HepG2 (cell line): Measurements from ENCODE around the gene CACHD1. TPM values are rescaled to one million over a fixed set of nuclear protein-coding genes. Genes with fewer than 3 reads are reported as not detected.

Source experiments
- ATAC-seq: fragments of 200-7000 bp; cut with Tn5 transposase; 3 replicates; pipeline ENCODE4 v1.9.1; 2020; ENCODE audit warnings: mild to moderate bottlenecking, moderate library complexity
- BruUV-seq: library from RNA; stranded (reverse); fragments of 400-500 nt; replicated peaks from 2 replicates; lab custom pipeline; 2021; lab: Mats Ljungman, UMichigan
- CTCF ChIA-PET: fragments of 300-600 bp; formaldehyde crosslinking; extraction: SDS; loops from one replicate; lab custom pipeline; 2021; ENCODE audit warnings: low total read pairs, inconsistent platforms, low intra/inter-chr PET ratio; lab: Yijun Ruan, JAX
- POLR2A ChIA-PET: fragments of 350-600 bp; sonication (Branson Sonifier 250); formaldehyde crosslinking; loops from one replicate; lab custom pipeline; 2020; ENCODE audit warnings: antibody characterized with exemption, inconsistent platforms; lab: Yijun Ruan, JAX
- DNase-seq: peaks from one replicate; pipeline ENCODE4 v3.0.0-alpha.2; 2015; ENCODE audit warnings: low spot score
- FAIRE-seq: peaks from 3 replicates; lab custom pipeline; 2011; peaks lifted over from hg19 to GRCh38; lab: Jason Lieb, UNC
- H2AFZ ChIP-seq: one replicate; pipeline ENCODE4 v1.6.1; 2011; ENCODE audit warnings: low read length, inconsistent platforms
- H3K27ac ChIP-seq: fragments of 300-600 bp; 3 replicates; pipeline ENCODE4 v1.8.0; 2011; ENCODE audit warnings: mixed run types, mild to moderate bottlenecking, mixed read lengths, low read length, inconsistent platforms; ENCODE audit not compliant: insufficient read depth; ENCODE audit errors: extremely low read length
- H3K27me3 ChIP-seq, 2 experiments: fragments of 200-600 bp in 1 of 2; 2 replicates in 1 of 2; 3 replicates in 1 of 2; pipeline versions ENCODE4 v1.6.0 to v1.8.0; 2011; ENCODE audit warnings: low read length in 2 of 2, mild to moderate bottlenecking in 2 of 2, moderate library complexity in 2 of 2, inconsistent platforms in 1 of 2; ENCODE audit not compliant: insufficient read depth in 2 of 2, control insufficient read depth in 1 of 2
- H3K36me3 ChIP-seq, 2 experiments: fragments of 200-600 bp in 1 of 2; replicated peaks in 1 of 2; 2 replicates in 1 of 2; 3 replicates in 1 of 2; pipeline versions ENCODE4 v1.5.1 to v1.8.0; 2011; ENCODE audit warnings: low read length in 2 of 2, inconsistent platforms in 1 of 2; ENCODE audit not compliant: insufficient read depth in 2 of 2, control insufficient read depth in 1 of 2
- H3K4me1 ChIP-seq: 2 replicates; pipeline ENCODE4 v1.5.1; 2012; ENCODE audit warnings: low read length, inconsistent platforms; ENCODE audit not compliant: insufficient read depth
- H3K4me2 ChIP-seq: 2 replicates; pipeline ENCODE4 v1.6.0; 2011; ENCODE audit warnings: low read depth, low read length, inconsistent platforms
- H3K4me3 ChIP-seq, 3 experiments: fragments of 200-600 bp in 1 of 3; sonication (generic), shearing (Covaris generic) in 1 of 3; replicated peaks in 1 of 3; 2 replicates each; pipeline ENCODE4 v1.5.1; 2011 to 2016; ENCODE audit warnings: low read length in 3 of 3, inconsistent platforms in 2 of 3, low read depth in 2 of 3, mild to moderate bottlenecking in 2 of 3, control low read depth in 1 of 3, mixed read lengths in 1 of 3; ENCODE audit not compliant: insufficient read depth in 1 of 3
- H3K79me2 ChIP-seq: one replicate; pipeline ENCODE4 v1.6.1; 2011; ENCODE audit warnings: low read length, inconsistent platforms; ENCODE audit not compliant: insufficient read depth
- H3K9ac ChIP-seq: 2 replicates; pipeline ENCODE4 v1.6.0; 2011; ENCODE audit warnings: mild to moderate bottlenecking, low read depth, low read length, inconsistent platforms; ENCODE audit not compliant: insufficient read depth
- H3K9me3 ChIP-seq: 2 replicates; pipeline ENCODE4 v1.5.1; 2012; ENCODE audit warnings: mild to moderate bottlenecking, low read length
- H4K20me1 ChIP-seq: 2 replicates; pipeline ENCODE4 v1.6.0; 2011; ENCODE audit warnings: inconsistent platforms, mild to moderate bottlenecking, low read length, moderate library complexity; ENCODE audit not compliant: insufficient read depth
- ETS1 ChIP-seq: sonication (generic); formaldehyde crosslinking; IDR thresholded peaks from 2 replicates; pipeline ENCODE4 v1.4.0; 2020; ENCODE audit warnings: missing genetic modification reagents
- GATAD1 ChIP-seq: IDR thresholded peaks from 2 replicates; pipeline ENCODE4 v1.6.1; 2016; ENCODE audit warnings: missing genetic modification reagents, missing compliant biosample characterization
- GFI1 ChIP-seq: sonication (generic); formaldehyde crosslinking; IDR thresholded peaks from 2 replicates; pipeline ENCODE4 v1.5.0; 2020; ENCODE audit warnings: missing genetic modification reagents, mild to moderate bottlenecking, borderline replicate concordance
- KDM6A ChIP-seq: IDR thresholded peaks from 2 replicates; pipeline ENCODE4 v1.6.1; 2016; ENCODE audit warnings: low read depth
- KMT2A ChIP-seq: sonication (generic); formaldehyde crosslinking; IDR thresholded peaks from 2 replicates; pipeline ENCODE4 v1.4.0; 2020; ENCODE audit warnings: missing genetic modification reagents
- MAX ChIP-seq: IDR thresholded peaks from 2 replicates; pipeline ENCODE4 v1.6.1; 2012; ENCODE audit warnings: inconsistent platforms
- RXRA ChIP-seq: sonication (generic); formaldehyde crosslinking; IDR thresholded peaks from 2 replicates; pipeline ENCODE4 v1.5.1; 2020; ENCODE audit warnings: missing genetic modification reagents
- SMARCE1 ChIP-seq: fragments of 450-650 bp; IDR thresholded peaks from 2 replicates; pipeline ENCODE4 v1.6.1; 2017; ENCODE audit warnings: borderline replicate concordance
- SP4 ChIP-seq: sonication (generic); formaldehyde crosslinking; IDR thresholded peaks from 2 replicates; pipeline ENCODE4 v1.8.1; 2023; ENCODE audit warnings: mild to moderate bottlenecking, missing genetic modification reagents
- SUZ12 ChIP-seq: fragments of 150-350 bp; IDR thresholded peaks from 2 replicates; pipeline ENCODE4 v1.6.1; 2014; ENCODE audit warnings: low read depth, low read length
- TRIM22 ChIP-seq: fragments of 450-650 bp; IDR thresholded peaks from 2 replicates; pipeline ENCODE4 v1.6.1; 2017
- ZKSCAN8 ChIP-seq: IDR thresholded peaks from 2 replicates; pipeline ENCODE4 v1.6.1; 2016; ENCODE audit warnings: borderline replicate concordance, missing genetic modification reagents, missing compliant biosample characterization
- ZMAT3 ChIP-seq: sonication (generic); formaldehyde crosslinking; conservative IDR thresholded peaks from 2 replicates; pipeline ENCODE4 v1.7.0; 2021; ENCODE audit warnings: missing genetic modification reagents
- ZNF296 ChIP-seq: sonication (generic); formaldehyde crosslinking; conservative IDR thresholded peaks from 2 replicates; pipeline ENCODE4 v1.5.0; 2020; ENCODE audit warnings: mild to moderate bottlenecking, missing genetic modification reagents
- ZNF720 ChIP-seq: sonication (generic); formaldehyde crosslinking; IDR thresholded peaks from 2 replicates; pipeline ENCODE4 v1.4.0; 2020; ENCODE audit warnings: missing genetic modification reagents
- ZZZ3 ChIP-seq: sonication (generic); formaldehyde crosslinking; IDR thresholded peaks from 2 replicates; pipeline ENCODE4 v1.4.0; 2020; ENCODE audit warnings: missing genetic modification reagents, mild to moderate bottlenecking, borderline replicate concordance
- WGBS: methylation state at CpG from one replicate; pipeline ENCODE4 v1.1.6; 2017; ENCODE audit warnings: low lambda C conversion rate; 5-methylcytosine and 5-hydroxymethylcytosine counted together
- in situ Hi-C: cut with HindIII; loops from 2 replicates; pipeline ENCODE4 v1.10.0; 2017; ENCODE audit warnings: low pct_unique_long_range_greater_than_20kb; ENCODE audit not compliant: extremely low pct_ligation_motif_present
- intact Hi-C: fragments of 100-400 bp; cut with micrococcal nuclease; formaldehyde crosslinking; loops from one replicate; pipeline ENCODE4 v1.10.0; 2022; ENCODE audit not compliant: unreplicated experiment
- polyA plus RNA-seq, 8 experiments: library from polyadenylated mRNA; depleted of rRNA in 3 of 8; stranded (reverse) in 7 of 8; unstranded in 1 of 8; fragments of >200 nt; fragmentation: Illumina TruSeq in 4 of 8; extraction: Trizol in 4 of 8; gene quantifications; 2 replicates each; pipeline versions ENCODE4 v1.2.1 to v1.2.3, GENCODE V29; 2011 to 2016; ENCODE audit warnings: low read depth in 4 of 8, missing spikeins in 1 of 8, mixed read lengths in 1 of 8; ENCODE audit not compliant: insufficient read depth in 1 of 8
- total RNA-seq, 5 experiments: library from RNA; depleted of rRNA; stranded (reverse); fragments of >200 nt; fragmentation: Illumina TruSeq; extraction: Trizol; gene quantifications; 2 replicates each; pipeline ENCODE4 v1.2.3, GENCODE V29; 2016; ENCODE audit warnings: low read depth in 1 of 5
- TF ChIP-seq, protein P1 (sequence below): IDR thresholded peaks from 2 replicates; pipeline ENCODE4 v1.6.1; 2016
- TF ChIP-seq, protein P2 (sequence below): IDR thresholded peaks from 2 replicates; pipeline ENCODE4 v1.6.1; 2016; ENCODE audit warnings: mild to moderate bottlenecking, missing biosample characterization, missing genetic modification reagents

Gene CACHD1
- total and polyA plus RNA-seq, 2 of the 13 experiments (the other 11 are each of a cell fraction or from before 2014, with no cell fraction given) = 0.11 TPM; not detected in 1

DNA sequence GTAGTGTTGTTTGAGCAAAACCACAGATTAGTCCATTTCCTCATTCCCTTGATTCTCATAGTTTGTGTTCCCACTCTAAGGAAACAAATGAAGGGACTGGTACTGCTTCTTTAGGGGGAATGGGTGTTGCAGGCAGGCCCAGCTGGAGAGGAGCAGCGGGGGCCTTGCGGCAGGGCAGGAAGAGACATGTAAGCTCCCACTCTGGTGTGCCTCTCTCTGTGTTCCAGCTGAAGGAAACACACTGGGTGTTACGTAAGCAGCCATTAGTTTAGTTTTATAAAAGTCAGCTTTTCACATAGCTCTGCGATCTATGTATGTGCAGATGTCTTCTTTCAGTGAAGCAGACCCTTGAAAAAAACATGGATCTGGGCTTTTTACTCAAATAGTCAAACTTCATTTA lies 99.5 kb downstream of the CACHD1 start (continued):
- TF ChIP-seq, protein P1, sequence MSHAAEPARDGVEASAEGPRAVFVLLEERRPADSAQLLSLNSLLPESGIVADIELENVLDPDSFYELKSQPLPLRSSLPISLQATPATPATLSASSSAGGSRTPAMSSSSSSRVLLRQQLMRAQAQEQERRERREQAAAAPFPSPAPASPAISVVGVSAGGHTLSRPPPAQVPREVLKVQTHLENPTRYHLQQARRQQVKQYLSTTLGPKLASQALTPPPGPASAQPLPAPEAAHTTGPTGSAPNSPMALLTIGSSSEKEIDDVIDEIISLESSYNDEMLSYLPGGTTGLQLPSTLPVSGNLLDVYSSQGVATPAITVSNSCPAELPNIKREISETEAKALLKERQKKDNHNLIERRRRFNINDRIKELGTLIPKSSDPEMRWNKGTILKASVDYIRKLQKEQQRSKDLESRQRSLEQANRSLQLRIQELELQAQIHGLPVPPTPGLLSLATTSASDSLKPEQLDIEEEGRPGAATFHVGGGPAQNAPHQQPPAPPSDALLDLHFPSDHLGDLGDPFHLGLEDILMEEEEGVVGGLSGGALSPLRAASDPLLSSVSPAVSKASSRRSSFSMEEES (CRISPR knock-in tag) = no peak
- no peak for TF ChIP-seq SUZ12

DNA sequence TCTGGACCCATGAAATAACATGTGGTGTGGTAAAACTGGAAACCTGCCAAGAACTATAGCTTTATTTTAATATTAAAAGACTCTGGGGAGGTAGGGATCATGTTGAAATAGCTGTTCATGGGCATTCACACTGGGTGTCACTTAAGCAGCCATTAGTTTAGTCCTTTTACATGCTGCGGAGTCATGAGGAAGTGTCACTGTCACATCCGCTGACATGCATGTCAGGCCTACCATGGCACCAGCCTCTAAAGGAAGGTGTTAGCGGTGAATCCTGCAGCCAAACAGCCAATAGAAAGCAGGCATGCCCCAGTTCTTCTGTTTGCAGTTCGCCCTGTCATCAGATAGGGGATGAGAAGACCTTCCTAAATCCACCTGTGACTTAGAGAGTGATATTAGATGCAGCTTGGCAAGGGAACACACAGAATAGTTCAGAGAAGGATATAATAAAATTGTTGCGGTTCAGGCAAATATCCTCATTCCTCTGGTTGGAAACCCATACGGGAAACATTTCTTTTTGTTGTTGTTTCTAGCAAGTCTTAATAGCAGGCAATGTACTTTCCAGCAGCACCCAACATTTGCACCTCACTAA lies 100.4 kb downstream of the CACHD1 start:
- DNase-seq (no peak), FAIRE-seq (no peak), ATAC-seq (no peak)
- no peaks in the 10 kb centered on the region for H3K4me1 ChIP-seq
- in situ Hi-C loops = no loop called here
- CTCF ChIA-PET = no interaction called here
- H3K79me2 ChIP-seq = no peaks in the 10 kb centered on the region
- H4K20me1 ChIP-seq = no peaks in the 10 kb centered on the region
- WGBS = 70% methylated on average over 6 of the region's 6 CpGs
- H2AFZ ChIP-seq = no peak overlapping the region
- TF ChIP-seq GATAD1 (CRISPR knock-in tag) (no peak), SP4 (no peak), SMARCE1 (no peak), GFI1 (CRISPR knock-in tag) (no peak), ZMAT3 (CRISPR knock-in tag) (no peak), ETS1 (no peak), ZZZ3 (CRISPR knock-in tag) (no peak), ZNF296 (no peak), TRIM22 (no peak), KMT2A (CRISPR knock-in tag) (no peak), KDM6A (CRISPR knock-in tag) (no peak), ZKSCAN8 (no peak), ZNF720 (CRISPR knock-in tag) (no peak), RXRA (CRISPR knock-in tag) (no peak), MAX (no peak)
- TF ChIP-seq, protein P2, sequence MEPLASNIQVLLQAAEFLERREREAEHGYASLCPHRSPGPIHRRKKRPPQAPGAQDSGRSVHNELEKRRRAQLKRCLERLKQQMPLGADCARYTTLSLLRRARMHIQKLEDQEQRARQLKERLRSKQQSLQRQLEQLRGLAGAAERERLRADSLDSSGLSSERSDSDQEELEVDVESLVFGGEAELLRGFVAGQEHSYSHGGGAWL (CRISPR knock-in tag) = no peak
- TF ChIP-seq, all 625 proteins: peak for 0
- no peaks in the 10 kb centered on the region for H3K27me3 ChIP-seq
- no TSS peak for BruUV-seq
- H3K4me2 ChIP-seq = no peak overlapping the region
- no peak overlapping the region for H3K4me3 ChIP-seq
- no peaks in the 10 kb centered on the region for H3K9me3 ChIP-seq
- intact Hi-C loops = no loop called here
- H3K36me3 ChIP-seq = no peaks in the 10 kb centered on the region
- POLR2A ChIA-PET = no interaction called here
- H3K27ac ChIP-seq = no peak overlapping the region
- no peak overlapping the region for H3K9ac ChIP-seq
